Heart left ventricle (tissue), 13 donors: Measurements from ENCODE around the gene NCOA4.

Source experiments
- CTCF ChIP-seq, 12 donors: fragments of 200-600 bp; sonication (generic) in 4 of 12; IDR thresholded peaks; one replicate each; pipeline versions ENCODE4 v1.5.0 to v1.8.0; 2018 to 2022; ENCODE audit warnings: antibody characterized with exemption in 12 of 12, mild to moderate bottlenecking in 5 of 12
- POLR2A ChIP-seq, 2 donors: fragments of 450-650 bp; IDR thresholded peaks; one replicate each; pipeline ENCODE4 v1.6.1; 2017; ENCODE audit warnings: antibody characterized with exemption in 2 of 2, mild to moderate bottlenecking in 2 of 2, moderate library complexity in 2 of 2
- donor health status: ischemic (EF 13 %, LVEDD 7.1; RV severe dilation, severe dysfunction).
- donor health status: DM: no; HTN: yes; CAD: no.
- donor health status: DM: no; HTN: no; CAD: no.
- donor health status: ischemic (EF 25% LVEDD 6.9; RV normal size, moderate dysfunction).
- donor health status: ischemic (EF 25% LVEDD 5.7; RV mildly dilated, moderate dysfunction).
- donor health status: ischemic (EF 35%, LVEDD 5.7; RV mildly dilated, moderate dysfunction).
- donor health status: nonischemic (EF 11% LVEDD 7.7; RV severe dilation, severe dysfunction).
- donor health status: DM: yes; HTN: yes; CAD: no.
- donor health status: PGD.
- donor health status: ischemic (EF 29% LVEDD 5.4; RV normal size, mild dysfunction).
- donor health status: nonischemic (EF 23%, LVEDD 6.1; RV moderate dilation, normal function).

- TF ChIP-seq CTCF (IDR thresholded peaks at IDR 0.05) = no peak
- TF ChIP-seq POLR2A (IDR thresholded peaks at IDR 0.05) = no peak
Measured at GRCh38 chr10:46024948-46025347, 5.5 kb downstream of the NCOA4 start.
